Measurements from ENCODE around the gene DOCK1.
"Not testable (repeated sequence)": the region's sequence is repeated elsewhere in the genome, so short reads cannot be mapped to it uniquely, and the experiment has no call there.

DOCK1 gene

DNA sequence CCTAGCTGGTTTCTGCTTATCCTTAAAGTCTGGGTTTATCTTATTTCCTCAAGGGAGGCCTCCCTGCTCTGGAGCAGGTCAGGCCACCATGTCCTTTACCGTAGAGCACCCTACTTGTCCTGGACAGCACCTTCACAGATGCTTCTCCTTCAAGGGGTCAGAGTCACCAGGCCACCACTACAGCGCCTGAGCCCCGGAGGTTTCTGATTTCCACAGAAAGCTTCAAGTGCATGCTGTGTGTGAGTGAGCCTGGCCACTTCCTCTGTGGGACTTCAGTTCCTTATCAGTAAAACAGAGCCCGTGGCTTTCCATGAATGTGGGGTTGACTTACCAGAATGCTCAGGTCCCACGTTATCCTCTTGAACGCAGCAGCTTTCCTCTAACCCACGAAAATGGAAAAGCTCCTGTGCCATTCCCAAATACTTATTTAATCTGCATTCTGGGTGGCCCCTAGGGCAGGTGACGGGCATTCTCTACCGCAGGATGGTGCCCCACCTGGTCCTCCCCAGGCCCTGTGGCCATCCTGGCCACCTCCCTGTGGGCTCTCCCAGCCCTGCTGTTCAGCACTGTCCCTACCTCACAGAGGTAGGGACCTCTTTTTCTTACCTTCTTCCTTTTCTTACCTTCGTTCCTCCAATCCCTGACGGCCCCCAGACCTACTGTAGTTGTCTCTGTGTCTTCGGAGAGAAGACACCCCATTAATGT, 1.4 kb upstream of the DOCK1 start:
- DNase-seq: no peak

DNA sequence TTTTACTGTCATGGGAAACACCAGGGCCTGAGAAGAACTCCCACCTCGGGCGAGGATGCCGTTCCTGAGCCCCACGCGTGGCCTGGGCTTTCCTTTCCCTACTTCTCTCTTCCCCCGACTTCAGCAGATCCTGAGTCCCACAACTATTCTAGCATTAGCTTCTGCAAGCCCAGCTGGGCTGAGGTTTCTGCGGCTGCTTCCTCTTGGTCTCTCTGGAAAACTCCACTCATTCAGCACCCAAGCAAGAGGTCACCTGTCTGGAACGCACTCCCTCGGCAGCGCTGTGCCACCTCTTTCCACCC, 761 bp upstream of the DOCK1 start:
- no peak for DNase-seq

DNA sequence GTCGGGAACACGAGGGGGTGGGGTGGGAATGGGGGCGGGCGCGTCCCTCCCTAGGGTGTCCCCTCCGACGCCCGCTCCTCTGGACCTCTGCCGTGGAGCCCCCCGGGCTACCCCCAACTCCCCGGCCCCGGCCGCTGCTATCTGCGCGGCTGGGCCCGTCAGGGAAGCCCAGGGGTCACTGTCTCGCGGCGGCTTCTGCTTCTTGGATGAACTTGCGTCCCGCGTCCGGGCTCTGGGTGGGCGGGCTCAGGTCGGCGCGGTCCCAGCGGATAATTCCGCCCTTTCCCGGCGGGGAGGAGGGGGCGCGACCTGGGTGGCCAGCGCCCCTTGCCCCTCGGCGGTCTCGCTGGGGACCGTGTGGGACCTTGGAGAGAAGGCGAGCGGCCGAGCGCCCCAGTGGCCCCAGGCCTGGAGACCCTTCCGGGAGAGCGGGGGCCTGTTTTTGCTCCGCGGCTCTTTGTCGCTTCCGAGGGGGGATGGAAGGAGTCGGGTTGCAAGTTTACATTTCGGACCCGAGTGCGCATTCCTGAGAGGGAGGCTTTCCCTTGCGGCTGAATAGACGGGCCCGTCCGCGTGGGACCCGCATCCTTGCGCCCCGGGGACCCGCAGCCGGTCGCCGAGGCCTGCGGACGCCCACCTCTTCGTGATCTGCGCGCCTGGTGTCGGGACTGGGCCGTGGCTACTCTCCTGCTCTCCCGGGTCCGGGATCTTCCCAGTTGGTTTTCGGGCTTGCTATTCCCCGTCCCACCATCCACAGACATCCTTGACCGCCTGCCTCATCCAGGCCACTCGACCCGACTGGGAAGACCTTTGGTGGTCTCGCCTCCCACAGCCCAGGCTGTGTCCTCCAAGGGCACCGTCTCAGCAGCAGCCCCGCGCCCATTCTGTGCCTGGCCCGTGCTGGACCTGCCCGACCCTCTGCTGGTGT, 812 bp downstream of the DOCK1 start:
- no peak for DNase-seq

DNA sequence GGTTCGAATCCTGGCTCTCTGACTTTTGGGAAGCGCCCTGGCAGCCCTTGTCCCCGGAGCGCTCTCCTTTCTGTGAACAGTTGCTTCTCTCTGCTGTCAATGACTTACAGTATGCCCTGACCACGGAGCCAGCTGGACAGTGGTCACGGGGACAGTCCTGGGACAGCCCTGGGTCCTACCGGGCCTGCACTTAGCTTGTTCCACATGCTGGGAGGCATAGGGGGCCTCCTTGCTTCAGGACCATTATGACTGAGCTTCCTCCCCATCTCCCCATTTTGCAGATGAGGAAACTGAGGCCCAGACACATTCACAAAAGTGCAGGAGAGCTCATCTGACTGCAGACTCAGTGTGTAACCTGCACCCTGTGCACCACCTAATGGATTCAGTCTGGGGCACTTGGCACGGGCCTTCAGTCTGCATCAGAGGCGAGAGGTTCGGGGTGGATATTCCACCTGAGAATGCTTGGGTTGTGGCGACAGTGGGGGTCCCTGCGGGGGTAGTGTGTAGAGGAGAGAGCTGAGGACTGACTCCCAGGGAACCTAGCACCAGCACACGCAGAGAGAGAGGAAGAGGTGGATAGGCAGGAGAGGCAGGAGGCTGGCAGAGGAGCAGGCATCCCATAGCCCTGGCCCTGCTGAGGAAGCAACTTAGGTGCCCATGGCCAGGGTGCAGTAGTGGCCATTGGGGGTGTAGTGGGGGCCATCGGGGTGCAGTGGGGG, 1.6 kb downstream of the DOCK1 start:
- DNase-seq: no peak

DNA sequence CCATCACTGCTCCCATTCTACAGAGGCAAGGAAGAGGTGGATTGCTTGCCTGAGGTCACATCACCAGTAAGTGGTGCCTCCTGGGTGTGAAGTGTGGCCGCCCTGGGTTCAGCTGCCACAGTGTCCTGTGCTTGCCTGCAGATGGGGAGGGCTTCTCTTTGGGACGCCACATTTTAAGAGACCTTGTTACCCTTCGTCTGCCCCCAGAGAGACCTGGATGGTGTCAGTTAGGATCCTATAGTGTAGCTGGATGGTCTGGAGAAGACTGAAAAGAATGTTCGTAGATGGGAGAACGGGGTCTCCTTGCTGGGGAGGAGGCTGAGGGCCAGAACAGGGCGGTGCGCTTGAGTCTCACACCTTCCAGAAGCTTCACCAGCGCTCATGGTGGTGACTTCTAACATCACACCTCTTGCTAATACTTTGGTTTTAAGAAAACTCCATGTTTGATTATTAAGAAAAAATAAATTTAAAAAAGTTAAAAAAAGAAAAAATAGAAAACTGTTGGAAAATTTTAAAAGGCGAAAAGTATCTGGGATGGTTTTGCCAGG, 2.3 kb downstream of the DOCK1 start:
- no peak for DNase-seq

DNA sequence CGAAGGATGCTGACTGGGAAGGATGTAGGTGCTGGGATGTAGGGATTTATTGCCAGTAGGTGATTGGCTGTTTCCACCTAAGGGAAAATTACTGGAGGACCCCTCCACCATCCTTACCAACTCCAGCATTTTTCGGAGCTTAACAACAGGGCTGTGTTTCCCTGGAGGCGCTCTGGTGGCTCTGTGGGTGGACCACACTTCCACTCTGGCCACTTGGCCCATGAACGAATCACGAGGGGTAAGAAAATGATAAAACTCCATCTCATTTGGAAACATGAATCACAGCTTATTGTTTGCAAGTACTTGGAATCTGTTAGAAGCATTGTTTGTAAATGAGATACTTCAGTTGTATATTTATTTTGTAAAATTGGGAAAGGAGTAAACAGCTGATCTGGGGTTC, 3.0 kb downstream of the DOCK1 start:
- no peak for DNase-seq

DNA sequence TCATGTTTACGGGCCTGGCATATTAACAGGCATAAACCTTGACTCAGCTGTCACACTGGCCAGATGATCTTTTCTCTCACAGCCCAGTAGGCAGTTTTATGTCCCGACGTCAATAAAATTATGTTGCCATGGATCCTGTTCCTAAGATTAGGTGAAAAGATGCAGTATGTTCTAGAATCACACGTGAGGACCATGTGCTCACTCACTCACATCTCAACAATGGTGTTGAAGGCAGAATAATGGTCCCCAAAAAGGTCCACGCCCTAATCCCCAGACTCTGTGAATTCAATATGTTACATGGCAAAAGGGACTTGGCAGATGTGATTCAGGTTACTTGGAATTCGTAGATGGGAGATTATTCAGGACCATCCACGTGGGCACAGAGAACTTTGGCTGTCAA, 3.5 kb downstream of the DOCK1 start:
- DNase-seq: no peak

DNA sequence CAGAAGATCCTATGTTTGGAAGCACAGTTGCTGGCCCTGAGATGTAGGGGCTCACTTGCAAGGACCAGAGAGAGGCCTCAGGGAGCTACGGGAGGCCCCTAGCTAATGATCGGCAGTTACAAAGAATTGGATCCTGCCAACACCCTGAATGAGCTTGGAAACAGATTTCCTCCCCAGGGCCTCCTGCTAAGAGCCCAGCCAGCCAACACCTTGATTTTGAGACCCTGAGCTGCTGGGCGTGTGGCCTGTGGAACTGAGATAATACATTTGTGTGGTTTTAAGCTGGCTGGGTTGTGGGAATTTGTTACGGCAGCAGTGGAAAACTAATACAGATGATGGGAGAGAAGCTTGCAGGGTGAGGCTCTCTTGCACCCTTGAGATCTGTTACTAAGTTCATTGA, 3.9 kb downstream of the DOCK1 start:
- DNase-seq: no peak

DNA sequence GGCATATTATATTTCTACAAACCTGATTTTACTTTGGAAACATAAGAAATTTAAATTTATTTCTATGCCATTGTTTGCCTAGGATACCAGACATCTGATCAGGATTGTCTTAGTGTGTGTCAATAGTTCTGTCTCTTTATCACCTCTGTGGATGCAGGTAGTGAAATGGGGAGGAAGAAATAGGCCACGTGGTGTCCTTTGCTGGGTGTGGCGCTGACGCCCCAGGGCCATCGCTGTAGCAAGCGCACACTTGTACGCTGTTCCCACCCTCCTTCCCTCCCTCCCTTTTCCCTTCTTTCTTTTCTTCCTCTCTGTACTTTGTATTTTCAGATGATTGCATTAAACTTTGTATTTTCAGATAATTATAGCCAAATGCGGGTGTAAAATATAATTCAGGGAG, 5.0 kb downstream of the DOCK1 start:
- DNase-seq: no peak

DNA sequence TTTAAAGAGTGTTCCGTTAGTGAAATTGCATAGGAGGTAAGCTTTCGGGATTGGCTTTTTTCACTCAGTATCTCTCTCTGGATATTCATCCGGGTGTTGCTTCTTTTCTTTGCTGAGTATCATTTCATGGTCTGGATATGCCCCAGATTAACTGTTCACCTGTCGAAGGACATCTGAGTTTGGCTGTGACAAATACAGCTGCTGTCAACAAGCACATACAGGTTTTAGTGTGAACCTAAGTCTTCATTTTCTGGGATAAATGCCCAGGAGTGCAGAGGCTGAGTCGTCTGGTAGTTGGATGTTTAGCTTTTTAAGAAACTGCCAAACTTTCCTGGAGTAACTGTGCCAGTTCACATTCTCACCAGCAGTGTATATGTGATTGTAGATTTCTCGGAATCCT, 5.6 kb downstream of the DOCK1 start:
- no peak for DNase-seq

DNA sequence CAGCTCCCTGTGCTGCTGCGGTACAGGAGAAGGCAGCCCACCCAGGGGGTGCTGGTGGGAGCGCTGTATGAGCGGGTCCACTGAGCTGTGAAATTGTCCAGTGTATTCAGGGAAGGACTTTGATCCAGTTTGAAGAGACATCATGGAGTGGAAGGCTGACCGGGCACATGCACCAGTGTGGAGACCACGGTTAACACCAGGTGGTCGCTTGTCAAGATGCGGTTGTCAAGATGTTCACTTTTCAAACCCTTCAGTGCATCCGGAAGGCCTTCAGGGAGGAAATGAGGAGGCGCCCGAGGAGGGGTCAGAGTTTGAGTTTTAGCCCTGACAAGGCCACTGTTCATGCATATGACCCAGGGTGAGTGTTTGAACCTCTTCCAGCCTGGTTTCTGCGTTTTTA, 6.1 kb downstream of the DOCK1 start:
- DNase-seq: no peak

DNA sequence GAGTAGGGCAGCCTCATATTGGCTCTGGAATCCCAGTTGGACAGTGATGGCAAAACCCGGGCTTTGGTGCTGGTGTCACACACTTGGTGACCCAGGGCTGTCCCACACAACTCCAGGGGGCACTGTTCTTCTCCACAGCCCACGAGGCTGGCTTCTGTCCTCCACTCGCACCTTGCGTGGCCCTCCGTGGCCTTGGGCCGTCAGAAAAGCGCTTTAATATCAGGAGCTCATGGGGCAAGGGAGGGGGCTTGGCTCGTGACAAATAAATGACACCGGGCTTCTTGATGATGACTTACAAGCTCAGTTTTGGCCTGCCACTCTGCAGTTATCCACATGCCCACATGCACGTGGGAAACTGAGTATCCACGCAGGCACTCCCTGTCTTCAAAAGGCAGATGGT, 8.1 kb downstream of the DOCK1 start:
- DNase-seq: no peak

DNA sequence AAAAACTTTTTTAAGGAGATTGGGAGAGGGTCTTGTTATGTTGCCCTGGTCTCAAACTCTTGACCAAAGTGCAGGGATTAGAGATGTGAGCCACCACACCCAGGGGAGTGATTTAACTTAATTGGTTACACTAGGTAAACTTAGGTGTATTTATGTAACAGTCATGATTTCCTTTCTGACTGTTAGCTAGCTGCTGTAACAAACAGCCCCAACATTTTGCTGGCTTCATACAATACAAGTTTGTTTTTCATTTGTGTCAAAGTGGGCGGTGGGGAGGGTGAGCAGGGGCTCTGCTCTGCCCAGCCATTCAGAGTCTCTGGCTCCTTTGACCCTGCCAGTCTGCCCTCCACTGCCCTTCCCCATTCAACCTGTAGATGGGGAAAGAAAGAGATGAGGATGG, 9.3 kb downstream of the DOCK1 start:
- DNase-seq: no peak

DNA sequence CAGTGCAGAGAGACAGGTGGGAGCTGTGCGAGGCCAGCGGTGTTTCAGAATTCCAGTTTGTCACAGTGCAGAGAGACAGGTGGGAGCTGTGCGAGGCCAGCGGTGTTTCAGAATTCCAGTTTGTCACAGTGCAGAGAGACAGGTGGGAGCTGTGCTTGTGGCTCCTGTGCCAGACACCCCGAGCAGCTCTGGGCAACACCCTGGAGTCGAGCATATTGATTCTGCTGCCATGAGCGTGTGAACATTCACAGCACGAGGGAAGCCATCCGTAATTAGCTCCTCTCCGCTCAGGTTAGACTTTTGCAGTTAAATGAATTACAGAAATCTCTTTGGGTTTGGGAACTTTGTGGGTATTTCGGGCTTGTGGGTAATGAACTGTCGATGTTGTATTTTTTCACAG, 11.7 kb downstream of the DOCK1 start:
- not testable (repeated sequence) for DNase-seq

DNA sequence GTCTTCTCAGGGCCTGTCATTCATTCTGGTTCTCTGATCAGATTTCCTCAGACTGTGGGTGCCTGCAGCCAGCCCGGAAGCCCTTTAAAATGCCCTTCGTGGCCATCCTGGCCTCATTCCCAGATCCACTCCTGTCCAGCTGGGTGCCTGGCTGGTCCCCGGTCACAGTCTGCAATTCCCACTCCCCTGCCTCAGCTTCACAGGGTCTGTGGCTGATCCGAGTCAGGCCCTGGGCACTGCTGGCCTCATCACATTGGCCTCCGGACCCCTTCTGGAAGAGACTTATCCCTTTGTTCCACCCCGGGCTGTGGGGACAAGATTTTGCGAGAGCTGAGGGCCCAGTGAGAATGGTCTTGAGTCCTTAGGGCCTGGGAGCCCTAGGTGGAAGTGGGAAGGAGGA, 12.1 kb downstream of the DOCK1 start:
- no peak for DNase-seq

DNA sequence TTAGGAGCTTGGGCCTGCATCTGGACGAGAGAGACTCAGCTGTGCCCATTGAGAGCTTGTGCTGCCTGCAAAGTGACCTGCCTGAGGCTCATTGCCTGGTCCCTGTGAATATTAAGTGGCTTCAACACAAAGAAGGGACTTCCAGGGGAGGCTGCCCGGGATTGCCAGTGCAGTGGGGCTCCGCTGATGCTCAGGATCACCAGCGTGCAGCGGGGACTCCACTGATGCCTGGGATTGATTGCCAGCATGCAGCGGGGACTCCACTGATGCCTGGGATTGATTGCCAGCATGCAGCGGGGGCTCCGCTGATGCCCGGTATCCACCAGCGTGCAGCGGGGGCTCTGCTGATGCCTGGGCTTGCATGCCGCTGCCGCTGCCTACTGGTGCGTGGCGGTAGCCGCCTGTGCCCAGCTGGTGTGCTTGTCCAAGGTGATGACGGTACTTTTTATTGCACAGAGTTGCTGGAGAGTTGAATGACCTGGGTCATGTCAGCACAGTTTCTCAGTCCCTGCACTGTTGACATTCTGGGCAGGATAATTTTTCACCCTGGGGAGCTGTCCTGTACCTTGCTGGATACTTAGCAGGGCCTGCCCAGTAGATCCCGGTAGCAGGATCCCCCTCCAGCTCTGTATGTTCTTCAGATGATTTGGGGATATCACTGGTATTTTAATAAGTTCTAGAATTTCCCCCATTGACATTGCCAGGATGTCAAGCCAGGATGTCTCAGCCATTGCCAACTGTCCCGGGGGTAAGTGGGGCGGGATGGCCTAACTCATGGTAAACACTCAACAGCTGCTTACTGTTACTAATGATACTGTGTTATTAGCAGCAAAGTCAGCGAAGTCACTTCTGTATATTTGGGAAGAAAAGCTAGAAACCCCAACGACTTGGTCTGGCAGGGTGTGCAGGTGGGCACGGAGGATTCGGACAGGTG, 13.0 kb downstream of the DOCK1 start:
- DNase-seq: no peak

DNA sequence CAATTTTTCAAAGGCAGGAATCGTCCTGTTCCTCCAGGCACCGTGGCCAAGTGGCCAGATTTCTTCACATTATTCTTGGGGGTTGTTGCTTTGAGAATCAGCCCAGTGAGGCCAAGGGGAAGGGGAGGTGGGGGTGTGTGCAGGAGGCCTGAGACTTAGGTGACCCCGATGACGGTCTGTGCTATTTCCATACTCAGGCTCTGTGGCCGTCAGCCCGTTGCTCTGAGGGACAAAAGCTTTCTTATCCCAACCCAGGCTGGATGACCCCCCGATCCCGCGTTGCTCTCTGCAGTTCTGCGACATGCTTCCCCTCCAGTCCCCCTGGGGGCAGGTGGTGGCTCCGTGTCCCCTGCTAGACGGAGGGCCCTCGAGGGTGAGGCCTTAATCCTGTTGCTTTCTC, 14.2 kb downstream of the DOCK1 start:
- DNase-seq: no peak

DNA sequence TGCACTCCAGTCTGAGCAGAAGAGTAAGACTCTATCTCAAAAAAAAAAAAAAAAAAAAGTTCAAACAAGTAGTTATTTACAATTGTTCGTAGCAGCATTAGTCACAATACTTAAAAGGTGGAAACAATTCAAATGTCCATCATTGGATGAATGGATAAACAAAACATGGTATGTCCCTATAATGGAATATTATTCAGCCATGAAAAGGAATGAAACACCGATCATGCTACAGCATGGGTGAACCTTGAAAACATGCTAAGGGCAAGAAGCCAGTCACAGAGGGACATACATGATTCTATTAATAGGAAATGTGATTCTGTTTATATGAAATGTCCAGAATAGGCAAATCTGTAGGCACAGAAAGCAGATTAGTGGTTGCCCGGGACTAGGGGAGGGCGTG, 15.9 kb downstream of the DOCK1 start:
- no peak for DNase-seq

DNA sequence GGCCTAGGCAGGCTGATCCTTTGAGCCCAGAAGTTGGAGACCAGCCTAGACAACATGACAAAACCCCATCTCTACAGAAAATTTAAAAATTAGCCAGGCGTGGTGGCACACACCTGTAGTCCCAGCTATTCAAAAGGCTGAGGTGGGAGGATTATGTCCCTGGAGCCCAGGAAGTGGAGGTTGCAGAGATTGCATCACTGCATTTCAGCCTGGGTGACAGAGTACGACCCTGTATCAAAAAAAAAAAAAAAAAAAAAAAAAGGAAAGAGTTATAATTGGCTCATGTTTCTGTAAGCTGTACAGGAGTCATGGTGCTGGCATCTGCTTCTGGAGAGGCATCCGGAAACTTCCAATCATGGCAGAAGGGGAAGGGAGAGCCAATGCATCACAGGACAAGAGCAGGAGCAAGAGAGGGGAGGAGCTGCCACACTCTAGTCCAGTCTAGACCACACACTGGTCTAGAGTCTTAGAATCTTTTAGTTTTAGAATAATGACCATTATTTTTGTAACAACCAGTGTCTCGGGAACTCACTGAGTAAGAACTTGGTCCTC, 16.8 kb downstream of the DOCK1 start:
- DNase-seq: no peak

DNA sequence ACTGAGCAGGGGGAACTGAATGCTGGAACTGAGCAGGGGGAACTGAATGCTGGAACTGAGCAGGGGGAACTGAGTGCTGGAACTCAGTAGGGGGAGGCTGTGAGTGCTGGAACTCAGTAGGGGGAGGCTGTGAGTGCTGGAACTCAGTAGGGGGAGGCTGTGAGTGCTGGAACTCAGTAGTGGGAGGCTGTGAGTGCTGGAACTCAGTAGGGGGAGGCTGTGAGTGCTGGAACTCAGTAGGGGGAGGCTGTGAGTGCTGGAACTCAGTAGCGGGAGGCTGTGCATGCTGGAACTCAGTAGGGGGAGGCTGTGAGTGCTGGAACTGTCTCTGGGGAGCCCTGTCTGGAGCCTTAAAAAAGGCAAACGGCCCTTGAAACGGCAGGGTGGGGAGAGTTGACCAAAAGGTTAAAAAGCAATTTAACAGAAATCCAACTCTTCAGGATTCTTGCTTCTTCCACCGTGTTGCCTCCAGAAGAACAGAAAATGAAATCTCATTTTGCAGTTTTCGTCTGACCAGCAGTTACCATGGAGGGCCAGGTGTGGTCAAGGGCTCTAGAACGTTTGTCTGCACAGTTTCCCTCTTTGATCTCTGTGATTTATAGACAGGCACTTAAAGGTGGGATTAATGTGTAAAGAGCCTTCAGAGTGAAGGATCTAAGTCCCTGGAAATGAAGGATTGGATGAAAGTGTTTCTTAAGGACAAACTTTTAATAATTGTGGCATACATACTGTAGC, 19.1 kb downstream of the DOCK1 start:
- DNase-seq: no peak

DNA sequence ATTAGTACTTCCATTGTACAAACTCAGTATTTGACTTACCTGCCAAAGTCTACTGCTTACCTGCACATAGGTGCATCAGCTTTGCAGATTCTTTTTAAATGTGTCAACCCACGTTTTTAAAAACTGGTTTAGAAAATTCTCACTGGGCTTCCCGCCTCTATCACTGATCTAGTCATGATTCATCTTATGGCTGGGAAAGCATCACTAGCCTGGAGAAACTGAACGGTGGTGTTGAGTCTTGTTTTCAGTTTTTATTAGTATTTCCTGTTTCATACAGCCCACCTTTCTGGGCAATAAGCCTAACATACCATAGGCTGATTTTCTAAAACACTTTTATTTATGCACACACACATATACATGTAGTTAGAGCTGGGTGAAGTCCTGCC, 19.7 kb downstream of the DOCK1 start:
- no peak for DNase-seq

DNA sequence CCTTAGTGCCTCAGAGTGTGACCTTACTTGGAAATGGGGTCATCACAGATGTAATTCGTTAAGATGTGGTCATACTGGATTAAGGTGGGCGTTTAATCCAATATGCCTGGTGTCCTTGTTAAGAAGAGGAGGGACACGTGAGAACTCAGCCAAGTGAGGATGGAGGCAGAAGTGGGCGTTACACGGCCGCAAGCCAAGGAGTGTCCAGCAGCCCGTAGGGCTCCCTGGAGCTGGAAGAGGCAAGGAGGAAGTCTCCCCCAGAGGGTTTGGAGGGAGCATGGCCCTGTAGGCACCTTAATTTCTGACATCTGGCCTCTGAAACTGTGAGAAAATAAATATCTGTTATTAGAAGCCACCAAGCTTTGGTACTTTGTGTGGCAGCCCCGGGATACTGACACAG, 21.3 kb downstream of the DOCK1 start:
- DNase-seq: no peak
